Epithelial cell of proximal tubule (primary cell): Measurements from ENCODE around the gene BHLHA15. TPM values are rescaled to one million over a fixed set of nuclear protein-coding genes. Genes with fewer than 3 reads are reported as not detected.
A peak's percentile ranks its signal among the peaks of the same experiment; 100 is the strongest.

ENCODE experiments used
- DNase-seq: peaks from one replicate; pipeline ENCODE4 v3.0.0-alpha.2; 2011; ENCODE audit warnings: low read depth
- H3K4me3 ChIP-seq: 2 replicates; pipeline ENCODE4 v1.5.1; 2011; ENCODE audit warnings: low read depth, mild to moderate bottlenecking, low read length
- total RNA-seq: library from RNA; depleted of rRNA; stranded (reverse); fragments of >200 nt; gene quantifications from 2 replicates; pipeline ENCODE4 v1.2.3, GENCODE V29; 2015
- TF ChIP-seq, protein P1 (sequence below): conservative IDR thresholded peaks from 2 replicates; pipeline ENCODE4 v1.5.1; 2012; ENCODE audit warnings: low read depth, mild to moderate bottlenecking, low read length

BHLHA15 gene
- total RNA-seq, 1 donor from 2014 or later = 1.8 TPM

GRCh38 chr7:98167653-98168052 is 43.6 kb upstream of the BHLHA15 start:
- no peak overlapping the region for H3K4me3 ChIP-seq
- no peak for DNase-seq
- TF ChIP-seq, protein P1, sequence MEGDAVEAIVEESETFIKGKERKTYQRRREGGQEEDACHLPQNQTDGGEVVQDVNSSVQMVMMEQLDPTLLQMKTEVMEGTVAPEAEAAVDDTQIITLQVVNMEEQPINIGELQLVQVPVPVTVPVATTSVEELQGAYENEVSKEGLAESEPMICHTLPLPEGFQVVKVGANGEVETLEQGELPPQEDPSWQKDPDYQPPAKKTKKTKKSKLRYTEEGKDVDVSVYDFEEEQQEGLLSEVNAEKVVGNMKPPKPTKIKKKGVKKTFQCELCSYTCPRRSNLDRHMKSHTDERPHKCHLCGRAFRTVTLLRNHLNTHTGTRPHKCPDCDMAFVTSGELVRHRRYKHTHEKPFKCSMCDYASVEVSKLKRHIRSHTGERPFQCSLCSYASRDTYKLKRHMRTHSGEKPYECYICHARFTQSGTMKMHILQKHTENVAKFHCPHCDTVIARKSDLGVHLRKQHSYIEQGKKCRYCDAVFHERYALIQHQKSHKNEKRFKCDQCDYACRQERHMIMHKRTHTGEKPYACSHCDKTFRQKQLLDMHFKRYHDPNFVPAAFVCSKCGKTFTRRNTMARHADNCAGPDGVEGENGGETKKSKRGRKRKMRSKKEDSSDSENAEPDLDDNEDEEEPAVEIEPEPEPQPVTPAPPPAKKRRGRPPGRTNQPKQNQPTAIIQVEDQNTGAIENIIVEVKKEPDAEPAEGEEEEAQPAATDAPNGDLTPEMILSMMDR = no peak

DNA sequence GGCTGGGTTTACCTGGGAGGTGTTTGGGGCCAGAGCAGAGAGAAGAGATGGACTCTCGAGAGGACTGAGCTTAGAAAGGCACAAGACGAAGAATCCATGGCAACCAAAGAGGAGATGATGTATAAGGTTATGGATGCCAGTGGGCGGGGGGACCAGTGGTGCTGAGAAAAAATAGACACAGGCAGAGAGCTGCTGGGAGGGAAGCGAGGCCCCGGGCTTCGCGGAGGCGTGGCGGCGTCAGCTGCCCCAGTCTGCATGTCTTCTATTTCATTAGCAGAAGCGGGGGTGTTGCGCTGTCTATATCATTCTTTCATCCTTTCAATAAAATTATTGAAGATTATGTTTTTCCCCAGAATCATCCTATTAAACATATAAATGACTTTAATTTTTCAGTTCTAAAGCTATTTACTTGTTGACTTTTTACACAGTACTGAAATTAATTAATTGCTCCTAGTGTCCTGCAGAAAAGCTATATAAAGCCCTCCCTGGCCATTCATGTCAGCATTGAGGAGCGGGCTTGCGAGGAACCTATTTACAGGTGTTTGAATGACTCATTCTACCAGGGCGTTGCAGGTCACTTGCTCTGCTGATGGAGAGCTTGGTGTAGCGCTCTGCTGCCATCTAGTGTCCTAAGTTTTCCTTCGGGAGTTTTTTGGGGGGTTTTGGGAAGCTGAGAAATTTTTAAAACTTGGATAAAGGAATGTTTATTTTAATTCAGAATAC is 42.9 kb upstream of the BHLHA15 start:
- TF ChIP-seq, protein P1 = peak; percentile 97
- no peak overlapping the region for H3K4me3 ChIP-seq
- no peak for DNase-seq

DNA sequence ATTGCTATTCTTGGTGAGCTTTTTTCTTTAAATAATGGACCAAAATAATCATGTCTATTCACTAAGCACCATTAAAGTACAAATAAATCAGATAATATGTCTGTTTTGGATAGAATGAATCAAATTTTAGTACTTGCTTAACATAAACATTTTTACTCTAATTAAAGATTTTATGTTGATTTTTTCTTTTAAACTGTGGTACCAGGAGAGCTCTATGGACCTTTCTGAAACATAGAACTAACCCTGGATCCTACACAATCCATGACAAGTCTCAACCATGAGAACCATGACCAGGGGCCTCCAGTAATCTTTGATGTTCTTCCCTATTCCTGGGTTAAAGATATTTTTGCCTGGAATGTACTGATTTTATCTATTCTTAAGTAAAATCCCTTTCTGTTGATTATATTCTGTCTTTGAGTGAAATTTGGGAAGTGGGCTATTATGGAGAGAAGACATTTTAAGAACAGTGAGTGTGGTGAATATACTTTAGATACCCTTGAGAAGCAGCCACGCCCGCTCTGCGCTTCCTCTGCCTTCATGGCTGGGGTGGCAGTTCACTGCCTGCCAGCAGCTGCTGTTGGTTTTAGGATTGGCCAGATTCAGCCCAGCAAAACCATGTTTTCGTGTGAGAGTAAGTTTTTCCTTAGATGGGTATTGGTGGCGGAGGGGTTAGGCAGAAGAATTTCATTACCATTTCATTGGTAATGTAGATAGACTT is 42.2 kb upstream of the BHLHA15 start:
- H3K4me3 ChIP-seq = no peak overlapping the region
- DNase-seq = no peak
- TF ChIP-seq, protein P1 = no peak

- TF ChIP-seq, protein P1 = no peak
- no peak for DNase-seq
- no peak overlapping the region for H3K4me3 ChIP-seq
Measured at GRCh38 chr7:98170966-98171365, 40.3 kb upstream of the BHLHA15 start.

DNA sequence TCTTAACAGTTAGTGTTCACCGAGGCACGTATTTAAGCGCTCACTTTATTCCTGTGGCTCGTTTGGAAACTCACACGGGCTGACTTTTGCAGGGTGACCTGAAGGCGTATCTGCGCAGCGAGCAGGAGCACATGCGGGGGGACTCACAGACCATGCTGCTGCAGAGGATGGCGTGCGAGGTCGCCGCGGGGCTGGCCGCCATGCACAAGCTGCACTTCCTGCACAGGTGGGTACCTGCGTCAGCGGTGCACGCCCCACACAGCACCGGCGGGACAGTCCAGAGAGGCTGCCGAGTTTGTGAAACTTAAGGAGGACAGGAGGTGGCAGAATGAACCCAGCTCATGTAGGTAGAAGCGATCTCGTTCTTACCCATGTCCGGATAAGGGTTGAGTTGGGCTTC is 39.8 kb upstream of the BHLHA15 start:
- TF ChIP-seq, protein P1 = no peak
- no peak overlapping the region for H3K4me3 ChIP-seq
- no peak for DNase-seq

DNA sequence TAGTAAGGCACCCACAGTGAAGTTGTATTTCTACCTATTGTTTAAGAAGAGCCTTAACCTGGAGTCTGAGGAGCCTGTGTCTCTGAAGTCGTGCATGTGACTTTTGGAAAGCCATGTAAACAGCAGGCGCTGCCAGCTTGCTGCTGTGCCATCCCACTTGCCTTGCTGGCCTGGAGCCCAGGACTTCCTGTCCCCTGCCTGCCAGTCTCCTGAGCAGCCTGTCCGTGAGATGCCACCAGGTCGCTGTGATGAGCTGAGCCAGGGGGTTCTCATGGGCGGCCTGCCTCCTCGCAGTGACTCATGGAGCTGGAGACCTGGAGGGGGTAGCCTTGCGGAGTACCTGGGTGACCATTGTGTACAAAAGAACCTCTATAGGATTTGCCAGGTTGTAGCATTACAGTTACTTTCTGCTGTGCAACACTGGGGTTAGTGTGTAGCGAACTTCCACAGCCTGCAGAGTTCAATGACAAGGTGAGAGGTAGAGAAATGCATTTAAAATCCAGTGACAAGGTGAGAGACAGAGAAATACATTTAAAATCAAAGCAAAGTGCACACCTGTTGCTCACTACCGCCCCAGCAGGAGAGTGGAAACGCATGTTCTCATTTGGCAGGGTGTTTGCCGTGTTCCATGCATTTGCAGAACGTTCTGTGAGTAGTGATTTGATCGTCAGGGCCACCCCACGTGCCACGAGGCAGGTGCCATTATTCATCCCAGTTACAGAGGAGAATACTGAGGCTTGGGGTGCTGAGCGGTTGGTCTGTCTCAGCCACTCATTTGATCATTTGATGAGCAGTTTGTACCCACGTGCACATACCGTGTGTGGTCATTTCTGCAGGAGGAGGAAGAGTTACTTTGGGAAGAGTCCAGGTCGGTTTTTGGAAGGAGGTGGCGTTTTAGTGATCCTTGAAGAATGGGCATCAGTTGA is 36.6 kb upstream of the BHLHA15 start:
- TF ChIP-seq, protein P1 = no peak
- no peak overlapping the region for H3K4me3 ChIP-seq
- no peak for DNase-seq
